ENCODE data around the gene ANKRD6. TPM values are rescaled to one million over a fixed set of nuclear protein-coding genes. Genes with fewer than 3 reads are reported as not detected.

The ANKRD6 gene
- total RNA-seq, 1 experiment from 2014 or later, result 13.9 TPM

- H3K4me1 Mint-ChIP-seq, result peaks cover 3% of the 10 kb centered on the region
- no peak overlapping the region for H3K4me3 Mint-ChIP-seq
- TF ChIP-seq TCF7 (CRISPR knock-in tag; IDR thresholded peaks at IDR 0.05; ENCODE audit: low read depth) (no peak), NFATC4 (CRISPR knock-in tag; IDR thresholded peaks at IDR 0.05) (no peak), ZNF396 (CRISPR knock-in tag; IDR thresholded peaks at IDR 0.05; ENCODE audit: borderline replicate concordance) (no peak), AFF4 (CRISPR knock-in tag; IDR thresholded peaks at IDR 0.05; ENCODE audit: borderline replicate concordance) (no peak), NR1H2 (CRISPR knock-in tag; IDR thresholded peaks at IDR 0.05) (no peak), ZNF281 (CRISPR knock-in tag; IDR thresholded peaks at IDR 0.05) (no peak), TP53 (CRISPR knock-in tag; IDR thresholded peaks at IDR 0.05) (no peak), USF1 (CRISPR knock-in tag; IDR thresholded peaks at IDR 0.05) (no peak), ESRRA (CRISPR knock-in tag; IDR thresholded peaks at IDR 0.05; ENCODE audit: borderline replicate concordance) (no peak), KAT7 (CRISPR knock-in tag; IDR thresholded peaks at IDR 0.05; ENCODE audit: borderline replicate concordance) (no peak), RELA (CRISPR knock-in tag; IDR thresholded peaks at IDR 0.05; ENCODE audit: borderline replicate concordance) (no peak), PREB (CRISPR knock-in tag; IDR thresholded peaks at IDR 0.05; ENCODE audit: borderline replicate concordance) (no peak)
- ChIA-PET POLR2A (interaction anchor here (0.7 kb wide), 1 partner anchor 73 kb away, joined by 3 read pairs; no protein-coding TSS in a partner anchor), CTCF (interaction anchor here (0.6 to 2.1 kb wide), 9 partner anchors 9 to 125 kb away, joined by 3 to 7 read pairs (median 3); no protein-coding TSS in a partner anchor)
- H3K27ac Mint-ChIP-seq, result peak overlapping the region; percentile 25
- DNase-seq (ENCODE audit: low spot score), result peak; percentile 18
- H3K27me3 Mint-ChIP-seq (ENCODE audit: low read depth), result no peaks in the 10 kb centered on the region; the same call in 1 of the 2 replicates
- peak; percentile 98 for ATAC-seq
- H3K36me3 Mint-ChIP-seq, result no peaks in the 10 kb centered on the region
- no peaks in the 10 kb centered on the region for H3K9me3 Mint-ChIP-seq
These were observed 103.3 kb downstream of the ANKRD6 start for GRCh38 chr6:89536231-89536630.

GRCh38 chr6:89539779-89540178 is 106.8 kb downstream of the ANKRD6 start:
- Mint-ChIP-seq H3K27me3 (ENCODE audit: low read depth) (no peaks in the 10 kb centered on the region), H3K9me3 (no peaks in the 10 kb centered on the region), H3K4me3 (no peak overlapping the region), H3K36me3 (no peaks in the 10 kb centered on the region), H3K27ac (no peak overlapping the region), H3K4me1 (peaks cover 3% of the 10 kb centered on the region)
- ATAC-seq (no peak), DNase-seq (ENCODE audit: low spot score) (no peak)
- ChIA-PET POLR2A (interaction anchor here (0.7 kb wide), 1 partner anchor 44 kb away, joined by 3 read pairs; no protein-coding TSS in a partner anchor), CTCF (no interaction called here)
- TF ChIP-seq SOX15 (CRISPR knock-in tag; IDR thresholded peaks at IDR 0.05) (no peak), CREB1 (CRISPR knock-in tag; IDR thresholded peaks at IDR 0.05) (no peak), ZNF532 (CRISPR knock-in tag; IDR thresholded peaks at IDR 0.05; ENCODE audit: borderline replicate concordance) (no peak), FOXK1 (CRISPR knock-in tag; IDR thresholded peaks at IDR 0.05) (no peak), CBFB (CRISPR knock-in tag; IDR thresholded peaks at IDR 0.05; ENCODE audit: low read depth) (no peak), HMGA2 (CRISPR knock-in tag; IDR thresholded peaks at IDR 0.05) (no peak), MLX (CRISPR knock-in tag; IDR thresholded peaks at IDR 0.05) (no peak), IRF1 (CRISPR knock-in tag; IDR thresholded peaks at IDR 0.05) (no peak)
